A549 (cell line): ENCODE results near the gene KCNQ1OT1.

Experiments used
- RCOR1 ChIP-seq: fragments of 150-350 bp; IDR thresholded peaks from 2 replicates; pipeline ENCODE4 v1.6.1; 2014; ENCODE audit warnings: antibody characterized with exemption, low read length, low read depth
- SMC3 ChIP-seq: fragments of >200 bp; sonication (Bioruptor Twin); formaldehyde crosslinking; IDR thresholded peaks from 3 replicates; pipeline ENCODE4 v1.6.1; 2018; ENCODE audit warnings: inconsistent platforms

DNA sequence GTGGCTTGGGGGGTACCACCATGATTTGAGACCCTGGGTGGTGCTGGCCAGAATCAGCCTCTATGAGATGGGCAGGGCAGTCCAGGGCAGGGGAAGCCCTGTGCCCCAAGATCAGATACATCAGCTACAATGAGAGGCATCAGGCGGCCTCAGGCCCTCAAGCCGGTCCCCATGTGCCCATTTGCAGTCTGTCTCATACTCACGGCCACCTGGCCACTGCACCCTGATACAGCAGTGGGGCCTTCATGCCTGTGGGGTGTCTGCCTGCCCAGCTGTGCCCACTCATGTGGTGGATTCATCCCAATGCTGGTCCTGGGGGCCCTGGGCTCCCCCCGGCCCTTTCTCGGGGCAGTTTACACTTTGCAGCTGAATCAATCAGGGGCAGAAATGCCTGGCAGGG is 42.4 kb upstream of the KCNQ1OT1 start:
- TF ChIP-seq RCOR1 (no peak), SMC3 (no peak)
